Occipital lobe (tissue), 2 donors: ENCODE results near the gene LCN9. TPM values are rescaled to one million over a fixed set of nuclear protein-coding genes. Genes with fewer than 3 reads are reported as not detected.
"Not testable (repeated sequence)": the region's sequence is repeated elsewhere in the genome, so short reads cannot be mapped to it uniquely, and the experiment has no call there.

Experiments used
- DNase-seq: peaks from one replicate; lab custom pipeline; 2025; lab: John Stamatoyannopoulos, UW
- total RNA-seq: library from RNA; depleted of rRNA; stranded (reverse); fragments of >200 nt; gene quantifications from one replicate; pipeline ENCODE4 v1.2.3, GENCODE V29; 2014

Gene LCN9
- not detected for total RNA-seq

DNA sequence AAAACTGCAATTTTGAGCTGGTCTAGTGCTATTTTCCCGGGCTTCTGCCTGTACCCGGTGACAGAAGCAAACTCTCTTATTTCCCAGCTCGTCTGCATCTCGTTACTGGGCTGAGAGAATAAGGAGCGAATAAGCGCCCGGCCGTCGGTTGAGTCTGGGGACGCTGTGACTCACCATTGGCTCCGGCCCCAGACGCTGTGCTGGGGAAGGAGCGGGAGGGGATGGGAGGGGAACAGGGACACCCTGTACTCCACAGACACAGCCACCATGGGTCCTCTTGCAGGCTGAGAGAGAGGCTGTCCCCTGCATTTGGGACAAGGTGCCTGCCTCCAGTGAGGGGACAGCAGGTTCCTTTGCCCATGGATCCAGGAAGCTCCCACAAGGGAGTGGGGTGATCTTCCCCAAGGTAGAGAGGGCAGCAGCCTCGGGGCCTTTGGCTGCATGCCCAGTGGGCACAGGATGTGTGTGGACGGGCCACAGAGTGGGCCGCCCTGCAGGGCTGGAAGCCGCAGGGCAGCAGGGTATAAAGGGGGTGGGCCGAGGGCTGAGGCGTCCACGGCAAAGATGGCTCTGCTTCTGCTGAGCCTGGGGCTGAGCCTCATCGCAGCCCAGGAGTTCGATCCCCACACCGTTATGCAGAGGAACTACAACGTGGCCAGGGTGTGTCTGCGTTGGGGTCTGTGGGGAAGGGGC is at the start of gene LCN9:
Gene LCN9, plus strand, starts transcription at position 552 of the 693 bp plus-strand sequence. Its CDS starts 13 bp downstream, at position 565.
- peak; percentile 50 for DNase-seq

DNA sequence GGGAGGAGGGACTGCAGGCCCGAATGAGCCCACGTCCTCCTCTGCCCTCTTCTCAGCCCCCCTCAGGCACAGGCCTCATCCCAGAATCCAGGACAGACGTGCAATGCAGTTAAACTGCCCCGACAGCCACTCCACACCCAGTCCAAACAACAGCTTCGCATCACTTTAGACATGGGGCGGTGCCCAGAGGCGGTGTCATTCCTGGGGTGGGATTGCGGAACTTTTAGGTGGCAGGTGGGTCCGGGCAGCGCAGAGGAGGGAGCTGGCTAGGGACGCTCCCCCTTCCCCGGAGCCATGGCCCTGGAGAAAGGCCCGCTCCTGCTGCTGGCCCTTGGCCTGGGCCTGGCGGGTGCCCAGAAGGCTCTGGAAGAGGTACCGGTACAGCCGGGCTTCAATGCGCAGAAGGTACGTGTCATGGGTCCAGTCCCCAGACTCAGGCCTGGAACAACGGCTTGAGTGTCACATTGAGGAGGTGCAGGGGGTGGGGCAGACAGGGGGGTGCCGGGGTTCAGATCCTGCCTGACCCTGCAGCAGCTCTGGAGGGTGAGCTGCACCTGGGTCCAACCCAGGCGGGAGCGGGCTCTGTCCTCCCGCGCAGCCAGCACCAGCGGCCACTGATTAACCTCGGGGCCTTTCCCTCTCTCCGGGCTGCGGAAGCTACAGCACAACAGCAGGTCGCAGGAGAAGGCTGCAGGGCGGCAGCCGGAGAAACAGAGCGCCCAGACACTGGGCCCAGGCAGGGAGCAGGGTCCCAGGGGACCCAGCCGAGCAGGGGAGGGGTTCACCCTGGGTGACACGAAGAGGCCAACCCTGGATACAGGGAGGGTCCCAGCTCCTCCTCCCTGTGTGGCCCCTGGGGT is 48.9 kb upstream of the LCN9 start:
- no peak for DNase-seq

DNA sequence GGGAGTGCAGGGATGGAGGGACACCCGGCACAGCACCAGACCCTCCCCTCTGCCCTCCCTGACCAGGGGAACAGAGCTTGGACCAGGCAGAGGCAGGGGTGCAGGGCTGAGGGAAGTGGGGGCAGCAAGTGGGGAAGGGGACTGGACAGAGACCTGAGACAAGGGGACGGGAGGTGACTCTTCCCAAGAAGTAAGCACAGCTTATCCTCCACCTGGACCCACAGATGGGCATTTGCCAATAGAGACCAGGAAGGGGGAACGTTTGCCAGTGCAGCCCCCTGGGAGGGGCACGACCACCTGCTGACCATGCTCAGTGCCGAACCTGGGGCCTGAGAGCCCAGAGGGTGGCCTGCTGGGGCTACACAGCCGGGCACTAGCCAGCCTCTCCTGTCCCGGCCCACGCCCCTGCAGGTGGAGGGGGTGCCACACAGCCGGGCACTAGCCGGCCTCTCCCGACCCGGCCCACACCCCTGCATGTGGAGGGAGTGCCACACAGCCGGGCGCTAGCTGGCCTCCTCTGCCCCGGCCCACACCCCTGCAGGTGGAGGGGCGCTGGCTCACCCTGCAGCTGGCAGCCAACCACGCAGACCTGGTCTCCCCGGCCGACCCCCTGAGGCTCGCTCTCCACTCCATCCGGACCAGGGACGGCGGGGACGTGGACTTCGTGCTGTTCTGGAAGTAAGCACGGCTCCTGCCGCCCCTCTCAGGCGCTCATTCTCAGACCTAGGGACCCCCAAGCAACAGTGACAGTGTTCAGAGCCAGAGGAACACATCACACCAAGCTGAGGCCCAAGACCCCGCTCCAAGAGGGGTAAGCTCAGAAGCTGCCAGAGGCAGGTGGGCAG is 48.1 kb upstream of the LCN9 start:
- no peak for DNase-seq

DNA sequence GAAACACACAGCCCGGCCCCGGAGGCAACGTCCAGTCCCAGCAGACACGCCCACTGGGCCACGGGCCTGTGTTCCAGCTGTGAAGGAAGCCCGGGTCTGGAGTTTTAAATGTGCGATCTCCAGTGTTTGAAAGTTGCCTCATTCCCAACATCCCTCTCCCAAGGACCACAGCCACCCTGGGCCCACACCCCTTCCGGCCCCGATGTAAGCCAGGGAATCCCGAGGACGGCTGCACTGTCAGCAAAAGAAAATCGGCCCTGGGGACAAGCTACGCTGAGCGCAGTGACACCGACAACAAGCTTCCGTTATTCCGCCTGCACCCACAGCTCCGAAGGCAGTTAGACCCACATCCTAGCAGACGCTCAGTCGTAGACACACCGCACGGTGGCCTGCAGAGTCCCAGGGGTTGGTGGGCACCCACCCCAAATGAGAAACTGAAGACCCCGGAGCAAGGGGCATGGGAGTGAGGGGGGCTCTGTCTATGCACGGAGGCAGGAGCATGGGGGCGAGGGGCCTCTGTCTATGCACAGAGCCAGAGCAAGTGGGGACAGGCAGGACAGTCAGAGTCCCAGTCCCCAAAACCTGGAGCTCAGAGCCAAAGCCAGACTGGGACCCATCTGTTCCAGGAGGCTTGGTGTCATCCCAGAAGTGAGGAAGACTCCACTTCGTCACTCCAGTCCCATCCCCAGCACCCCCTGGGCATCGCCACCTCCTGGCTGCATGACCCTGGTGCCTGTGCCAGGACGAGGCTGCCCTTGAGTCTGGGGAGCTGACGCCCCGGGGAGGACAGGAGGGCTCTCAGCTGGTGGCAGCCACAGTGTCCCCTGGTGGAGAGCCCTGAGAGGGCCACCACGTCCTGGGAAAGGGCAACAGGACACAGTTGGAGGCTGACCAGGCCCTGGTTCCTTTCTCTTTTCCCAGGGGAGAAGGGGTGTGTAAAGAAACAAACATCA is 47.2 kb upstream of the LCN9 start:
- no peak for DNase-seq

DNA sequence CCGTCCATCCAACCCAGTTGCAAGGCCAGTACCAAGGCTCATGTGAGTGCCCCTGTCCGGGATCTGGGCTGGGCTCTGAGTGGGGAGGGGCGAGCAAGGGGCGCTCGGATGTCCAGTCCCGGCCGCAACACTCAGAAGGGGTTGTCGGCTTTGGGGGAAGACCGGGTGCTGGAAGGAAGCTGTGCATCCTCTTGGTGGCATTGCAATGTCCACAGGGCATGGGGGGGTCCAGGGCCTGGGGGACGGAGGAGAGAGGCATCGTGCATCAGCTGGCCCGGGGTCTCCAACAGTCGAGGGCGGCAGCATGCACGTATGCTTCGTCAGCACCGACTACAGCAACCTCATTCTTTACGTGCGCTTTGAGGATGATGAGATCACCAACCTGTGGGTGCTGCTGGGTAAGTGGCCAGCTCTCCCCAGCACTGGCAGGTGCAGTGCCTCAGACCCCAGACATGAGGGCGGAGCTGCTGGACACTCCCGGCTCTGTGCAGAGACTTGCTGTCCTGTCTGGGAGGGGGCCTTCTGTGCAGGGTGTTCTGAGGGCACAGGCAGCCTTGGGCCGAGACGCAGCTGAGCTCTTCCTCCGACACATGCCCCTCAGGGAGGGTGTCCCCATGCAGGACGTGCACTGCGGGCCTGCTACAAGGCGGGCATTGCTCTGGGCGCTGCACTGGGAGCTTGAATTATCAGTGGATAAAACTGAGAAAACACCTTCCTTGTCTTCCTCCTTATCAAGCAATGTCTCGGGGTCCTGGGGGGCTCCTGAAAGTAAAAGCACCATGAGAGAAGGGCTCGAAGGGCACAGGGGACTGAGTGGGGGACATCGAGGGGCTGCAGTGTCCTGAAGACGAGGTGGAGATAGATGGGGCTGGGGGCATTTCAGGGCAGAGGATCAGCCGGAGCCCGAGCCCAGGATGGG is 46.2 kb upstream of the LCN9 start:
- DNase-seq, result no peak

GRCh38 chr9:135617538-135617900 is 45.6 kb upstream of the LCN9 start:
- DNase-seq, result no peak

DNA sequence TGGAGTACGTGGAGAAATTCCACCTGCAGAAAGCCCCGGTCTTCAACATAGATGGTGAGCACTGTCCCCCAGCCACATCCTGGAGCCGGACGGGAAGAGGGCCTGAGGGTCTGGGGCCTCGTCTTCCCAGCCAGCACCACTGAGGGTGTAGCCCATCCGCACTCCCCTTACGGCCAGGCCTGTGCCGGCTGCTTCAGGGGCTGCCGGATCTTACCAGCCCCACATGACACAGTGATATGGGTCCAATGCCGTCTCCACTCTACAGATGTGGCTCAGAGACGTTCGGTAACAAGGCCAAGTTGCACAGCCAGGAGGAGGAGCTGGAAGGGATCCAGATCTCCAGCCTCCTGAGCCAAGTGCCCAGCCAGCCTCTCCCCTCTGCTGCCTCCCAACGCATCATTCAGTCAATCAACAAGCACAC is 45.1 kb upstream of the LCN9 start:
- DNase-seq, result no peak

DNA sequence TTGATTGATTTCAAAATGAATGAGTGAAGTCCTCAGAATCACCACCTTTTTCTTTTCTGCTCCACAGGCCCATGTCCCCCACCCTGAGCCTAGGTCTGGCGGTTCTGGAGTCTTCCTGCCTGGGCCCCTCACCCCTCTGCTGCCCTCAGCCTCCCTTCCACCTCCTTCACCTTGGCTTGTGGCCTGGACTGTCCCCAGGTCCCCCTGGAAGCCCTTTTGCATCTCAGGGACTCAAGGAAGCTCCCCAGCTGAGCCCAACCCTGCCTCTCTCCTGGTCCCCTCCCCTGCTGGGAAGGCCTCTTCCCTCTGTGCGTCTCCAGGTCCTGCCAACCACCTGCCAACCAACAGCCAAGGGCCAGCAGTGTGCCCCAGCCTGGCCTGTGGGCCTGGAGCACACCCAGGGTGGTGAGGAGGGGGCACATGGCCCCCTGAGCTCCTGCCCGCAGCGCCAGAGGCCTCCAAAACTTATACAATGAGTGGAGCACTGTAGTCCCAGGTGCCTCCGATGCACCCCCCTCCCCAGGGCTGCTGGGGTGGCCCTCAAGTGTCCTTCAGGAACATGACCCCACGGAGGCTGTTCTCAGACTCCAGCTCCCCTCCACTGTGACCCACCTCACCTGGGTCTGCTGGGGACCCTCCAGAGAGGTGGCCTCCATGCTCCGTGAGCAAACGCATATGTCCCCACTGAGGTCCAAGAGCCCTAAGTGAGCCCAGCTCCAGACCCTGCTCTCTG is 44.1 kb upstream of the LCN9 start:
- no peak for DNase-seq

GRCh38 chr9:135619599-135619886 is 43.6 kb upstream of the LCN9 start:
- no peak for DNase-seq

- DNase-seq, result no peak
These were observed 42.6 kb upstream of the LCN9 start for GRCh38 chr9:135620558-135620957.

DNA sequence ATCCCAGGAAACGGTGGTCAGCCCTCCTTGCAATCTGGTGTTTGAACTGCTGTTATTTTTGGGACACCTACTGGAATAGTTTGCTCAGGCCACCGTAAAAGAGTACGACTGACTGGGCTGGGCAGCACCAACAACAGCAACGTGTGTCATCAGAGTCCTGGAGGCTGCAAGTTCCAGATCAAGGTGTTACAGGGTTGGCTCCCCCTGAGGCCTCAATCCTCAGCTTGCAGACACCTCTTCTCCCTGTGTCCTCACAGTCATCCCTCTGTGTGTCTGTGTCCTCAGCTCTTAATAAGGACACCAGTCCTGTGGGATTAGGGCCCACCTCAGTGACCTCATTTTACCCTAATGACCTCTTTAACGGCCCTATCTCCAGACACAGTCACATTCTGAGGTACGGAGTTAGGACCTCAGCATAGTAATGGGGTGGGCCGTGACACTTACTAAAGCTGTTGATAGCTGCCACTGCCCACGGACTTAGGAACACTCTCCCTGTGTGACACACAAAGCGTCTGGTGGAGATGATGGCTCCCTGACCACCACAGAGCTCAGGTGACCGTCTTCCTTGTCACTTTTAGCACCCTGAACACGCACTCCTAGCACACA is 40.6 kb upstream of the LCN9 start:
- DNase-seq, result no peak

- no peak for DNase-seq
These were observed 38.8 kb upstream of the LCN9 start for GRCh38 chr9:135624282-135624681.

- no peak for DNase-seq
These were observed 30.3 kb upstream of the LCN9 start for GRCh38 chr9:135632841-135633240.

DNA sequence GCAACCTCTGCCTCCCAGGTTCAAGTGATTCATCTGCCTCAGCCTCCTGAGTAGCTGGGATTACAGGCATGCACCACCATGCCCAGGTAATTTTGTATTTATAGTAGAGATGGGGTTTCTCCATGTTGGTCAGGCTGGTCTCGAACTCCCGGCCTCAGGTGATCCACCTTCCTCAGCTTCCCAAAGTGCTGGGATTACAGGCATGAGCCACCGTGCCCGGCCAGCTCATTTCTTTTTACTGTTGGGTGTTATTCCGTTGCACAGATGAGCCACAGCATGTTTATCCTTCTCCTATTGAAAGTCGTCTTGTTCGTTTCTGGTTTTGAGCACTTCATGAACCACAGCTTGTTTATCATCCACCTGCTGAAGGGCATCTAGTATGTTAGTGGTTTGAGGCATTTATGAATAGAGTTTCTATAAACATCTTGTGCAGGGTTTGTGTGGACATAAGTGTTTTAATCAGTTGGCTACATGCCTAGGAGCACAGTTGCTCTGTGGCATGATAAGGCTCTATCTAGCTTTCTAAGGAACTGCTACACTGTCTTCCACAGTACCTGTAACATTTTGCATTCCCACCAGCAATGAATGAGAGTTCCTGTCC is 26.1 kb upstream of the LCN9 start:
- DNase-seq, result not testable (repeated sequence)

GRCh38 chr9:135639196-135639595 is 23.9 kb upstream of the LCN9 start, which contains the start of gene GLT6D1:
TSS of gene GLT6D1 (minus strand) at chr9:135639540. CDS start at chr9:135639187, 353 bp downstream.
- DNase-seq, result no peak

DNA sequence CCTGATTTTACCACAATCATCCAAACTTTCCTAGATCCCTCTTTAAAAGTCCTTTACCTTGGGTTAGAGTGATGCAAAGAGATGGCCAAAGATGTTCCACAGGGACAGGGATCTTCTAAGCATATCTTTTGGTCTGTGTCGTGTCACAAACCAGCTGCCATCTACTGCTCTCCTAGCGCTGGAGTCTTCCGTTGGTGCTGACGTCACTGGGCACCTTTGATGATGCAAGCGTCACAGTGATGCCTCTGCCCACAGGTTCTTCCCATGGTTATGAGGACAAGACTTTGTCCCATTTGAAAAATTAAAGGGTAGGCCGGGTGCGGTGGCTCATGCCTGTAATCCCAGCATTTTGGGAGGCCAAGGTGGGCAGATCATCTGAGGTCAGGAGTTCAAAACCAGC is 22.1 kb upstream of the LCN9 start:
- DNase-seq, result no peak

- no peak for DNase-seq
These were observed 21.4 kb upstream of the LCN9 start for GRCh38 chr9:135641745-135642144.

DNA sequence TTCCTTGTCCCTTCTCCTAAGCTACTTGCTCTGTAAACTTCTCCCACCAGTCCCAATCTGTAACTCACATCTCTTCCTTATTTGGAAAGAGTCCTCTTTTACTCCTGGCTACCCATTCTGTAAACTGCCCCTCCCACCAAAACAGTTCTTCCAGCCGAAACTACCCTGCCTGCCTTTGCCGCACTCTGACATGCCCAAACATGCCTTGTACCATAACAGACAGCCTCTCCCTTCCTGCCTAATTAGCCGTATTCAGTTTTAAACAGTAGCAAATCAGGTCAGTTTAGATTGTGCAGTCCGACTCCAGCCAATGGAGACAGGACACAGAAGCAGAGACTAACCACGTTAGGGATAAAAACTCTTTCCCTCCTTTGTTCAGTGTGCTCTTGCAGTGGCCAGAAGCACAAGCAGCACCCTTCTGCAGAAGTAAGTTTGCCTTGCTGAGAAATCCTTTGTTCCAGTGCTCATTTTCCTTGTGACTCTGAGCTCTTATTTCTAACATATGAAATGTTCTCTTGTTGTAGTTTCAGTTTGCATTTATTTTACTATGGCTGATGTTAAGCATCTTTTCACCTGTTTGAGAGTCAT is 18.4 kb upstream of the LCN9 start:
- DNase-seq, result no peak
